K562 (cell line): Measurements from ENCODE around the gene LRGUK. TPM values are rescaled to one million over a fixed set of nuclear protein-coding genes. Genes with fewer than 3 reads are reported as not detected.

Experiments
- ATAC-seq: fragments of 200-7000 bp; cut with Tn5 transposase; 3 replicates; pipeline ENCODE4 v1.9.1; 2020; ENCODE audit warnings: moderate library complexity
- BruUV-seq: library from RNA; stranded (reverse); fragments of 400-500 nt; replicated peaks from 2 replicates; lab custom pipeline; 2021; lab: Mats Ljungman, UMichigan
- CTCF ChIA-PET: fragments of 300-600 bp; formaldehyde crosslinking; extraction: SDS; loops from one replicate; lab custom pipeline; 2021; ENCODE audit warnings: low intra/inter-chr PET ratio; lab: Yijun Ruan, JAX
- POLR2A ChIA-PET: fragments of 300-600, 350-650 bp; sonication (Branson Sonifier 250); formaldehyde crosslinking; extraction: SDS; loops from one replicate; lab custom pipeline; 2021; ENCODE audit warnings: antibody characterized with exemption, inconsistent platforms; lab: Yijun Ruan, JAX
- DNase-seq, 4 experiments: peaks; one replicate each; pipeline versions ENCODE4 v3.0.0 to v3.0.0-alpha.2; 2011 to 2018; ENCODE audit warnings: low spot score in 3 of 4, mixed read lengths in 3 of 4; ENCODE audit errors: extremely low read depth in 1 of 4
- FAIRE-seq: peaks from 2 replicates; lab custom pipeline; 2011; peaks lifted over from hg19 to GRCh38; lab: Jason Lieb, UNC
- H2AFZ ChIP-seq: 2 replicates; pipeline ENCODE4 v1.6.0; 2011; ENCODE audit warnings: low read depth, low read length, control low read depth, inconsistent platforms
- H3K27ac ChIP-seq: fragments of 200-600 bp; 3 replicates; pipeline ENCODE4 v1.8.0; 2011; ENCODE audit warnings: low read depth, mild to moderate bottlenecking, control low read depth, inconsistent platforms, low read length, moderate library complexity, mixed read lengths; ENCODE audit errors: extremely low read depth
- H3K27me3 ChIP-seq, 2 experiments: fragments of 300-600 bp in 1 of 2; 2 replicates in 1 of 2; 3 replicates in 1 of 2; pipeline versions ENCODE4 v1.6.0 to v1.8.0; 2011; ENCODE audit warnings: inconsistent platforms in 2 of 2, low read length in 2 of 2, mild to moderate bottlenecking in 1 of 2, mixed read lengths in 1 of 2, moderate library complexity in 1 of 2; ENCODE audit not compliant: control insufficient read depth in 2 of 2, insufficient read depth in 2 of 2
- H3K36me3 ChIP-seq: fragments of 300-600 bp; 3 replicates; pipeline ENCODE4 v1.8.0; 2011; ENCODE audit warnings: mild to moderate bottlenecking, low read length, inconsistent platforms; ENCODE audit not compliant: control insufficient read depth, insufficient read depth
- H3K4me1 ChIP-seq, 2 experiments: fragments of 200-600 bp in 1 of 2; replicated peaks in 1 of 2; 2 replicates in 1 of 2; 3 replicates in 1 of 2; pipeline versions ENCODE4 v1.5.1 to v1.8.0; 2011; ENCODE audit warnings: inconsistent platforms in 2 of 2, low read length in 2 of 2, mild to moderate bottlenecking in 1 of 2, mixed read lengths in 1 of 2, moderate library complexity in 1 of 2; ENCODE audit not compliant: control insufficient read depth in 2 of 2, insufficient read depth in 2 of 2
- H3K4me2 ChIP-seq: 2 replicates; pipeline ENCODE4 v1.6.1; 2011; ENCODE audit warnings: low read length, control low read depth, inconsistent platforms, mixed read lengths; ENCODE audit not compliant: insufficient read depth
- H3K4me3 ChIP-seq: fragments of 200-600 bp; sonication (generic), shearing (Covaris generic); 2 replicates; pipeline ENCODE4 v1.5.1; 2016; ENCODE audit warnings: control low read depth, inconsistent platforms
- H3K79me2 ChIP-seq: fragments of 200-600 bp; 3 replicates; pipeline ENCODE4 v1.8.0; 2011; ENCODE audit warnings: low read length, inconsistent platforms; ENCODE audit not compliant: control insufficient read depth, insufficient read depth
- H3K9ac ChIP-seq, 2 experiments: 2 replicates each; pipeline versions ENCODE4 v1.6.0 to v1.6.1; 2011; ENCODE audit warnings: low read depth in 2 of 2, low read length in 2 of 2, control low read depth in 1 of 2, inconsistent platforms in 1 of 2, mild to moderate bottlenecking in 1 of 2, mixed read lengths in 1 of 2; ENCODE audit not compliant: insufficient read depth in 1 of 2
- H3K9me1 ChIP-seq: one replicate; pipeline ENCODE4 v1.6.0; 2011; ENCODE audit warnings: inconsistent platforms, mild to moderate bottlenecking, low read length, moderate library complexity; ENCODE audit not compliant: control insufficient read depth, insufficient read depth
- H3K9me3 ChIP-seq: replicated peaks from 2 replicates; pipeline ENCODE4 v1.5.1; 2011; ENCODE audit warnings: low read depth, low read length, inconsistent platforms; ENCODE audit not compliant: control insufficient read depth, insufficient read depth
- H4K20me1 ChIP-seq: replicated peaks from 2 replicates; pipeline ENCODE4 v1.6.1; 2011; ENCODE audit warnings: low read length, inconsistent platforms, mixed read lengths; ENCODE audit not compliant: control insufficient read depth, insufficient read depth
- ARNT ChIP-seq, 2 experiments: fragments of 450-650 bp; IDR thresholded peaks; 2 replicates each; pipeline ENCODE4 v1.6.1; 2016; ENCODE audit warnings: mild to moderate bottlenecking in 1 of 2
- CSDE1 ChIP-seq, 2 experiments: fragments of 450-650 bp; IDR thresholded peaks; 2 replicates each; pipeline ENCODE4 v1.6.1; 2016; ENCODE audit warnings: mild to moderate bottlenecking in 1 of 2
- CXXC5 ChIP-seq: fragments of 250-450 bp; sonication (Bioruptor Pico); IDR thresholded peaks from 2 replicates; pipeline ENCODE4 v1.8.0; 2022; ENCODE audit warnings: inconsistent platforms, mild to moderate bottlenecking, moderate library complexity
- NR1H2 ChIP-seq: sonication (generic); formaldehyde crosslinking; IDR thresholded peaks from 2 replicates; pipeline ENCODE4 v1.4.0; 2020; ENCODE audit warnings: mild to moderate bottlenecking, missing genetic modification reagents
- RBM34 ChIP-seq: fragments of 200-400 bp; formaldehyde crosslinking; IDR thresholded peaks from 2 replicates; pipeline ENCODE4 v1.6.1; 2018; ENCODE audit warnings: low read length, borderline replicate concordance; ENCODE audit not compliant: insufficient read depth
- ZBTB9 ChIP-seq: fragments of 450-650 bp; formaldehyde crosslinking; IDR thresholded peaks from 2 replicates; pipeline ENCODE4 v1.4.0; 2020; ENCODE audit warnings: mild to moderate bottlenecking, moderate library complexity
- ZNF143 ChIP-seq: sonication (generic); formaldehyde crosslinking; IDR thresholded peaks from 2 replicates; pipeline ENCODE4 v1.9.0; 2022; ENCODE audit warnings: mild to moderate bottlenecking, missing genetic modification reagents
- ZNF76 ChIP-seq: fragments of 250-450 bp; sonication (Bioruptor Pico); IDR thresholded peaks from 2 replicates; pipeline ENCODE4 v1.4.0; 2020; ENCODE audit warnings: mild to moderate bottlenecking, moderate library complexity, borderline replicate concordance
- WGBS: fragments of 100-300 bp; shearing (Covaris generic); methylation state at CpG from one replicate; pipeline ENCODE4 v1.1.6; 2016; ENCODE audit warnings: low coverage, mixed read lengths; ENCODE audit not compliant: insufficient coverage; ENCODE audit errors: missing lambda C conversion rate; 5-methylcytosine and 5-hydroxymethylcytosine counted together
- in situ Hi-C: fragments of 300-500 bp; cut with MboI; formaldehyde crosslinking; loops from 4 replicates; pipeline ENCODE4 v1.15.0; 2018; ENCODE audit warnings: inconsistent platforms, mixed read lengths
- intact Hi-C: fragments of 100-400 bp; cut with micrococcal nuclease; formaldehyde crosslinking; loops from 2 replicates; pipeline ENCODE4 v1.14.2; 2022
- polyA plus RNA-seq, 8 experiments: library from polyadenylated mRNA; depleted of rRNA in 4 of 8; stranded (reverse) in 5 of 8; unstranded in 3 of 8; fragments of >200 nt; fragmentation: Nextera tagmentation in 2 of 8; fragmentation: Illumina TruSeq in 1 of 8; extraction: Ambion mirVana in 2 of 8; extraction: Trizol in 1 of 8; gene quantifications; 2 replicates each; pipeline versions ENCODE4 v1.2.1 to v1.2.3, GENCODE V29; 2011 to 2014; ENCODE audit warnings: inconsistent platforms in 1 of 8, missing spikeins in 1 of 8
- total RNA-seq, 7 experiments: library from RNA; depleted of rRNA in 6 of 7; stranded (reverse); fragments of >200 nt in 6 of 7; fragmentation: Illumina TruSeq in 2 of 7; extraction: Trizol in 2 of 7; gene quantifications; 2 replicates each; pipeline versions ENCODE4 v1.2.1 to v1.2.3, GENCODE V29; 2011 to 2021; ENCODE audit warnings: low replicate concordance in 1 of 7

LRGUK gene
- total and polyA plus RNA-seq, 9 of the 15 experiments (the other 6 are each of a cell fraction or from before 2014, with no cell fraction given): 0.04 to 0.33 (median 0.18) TPM

DNA sequence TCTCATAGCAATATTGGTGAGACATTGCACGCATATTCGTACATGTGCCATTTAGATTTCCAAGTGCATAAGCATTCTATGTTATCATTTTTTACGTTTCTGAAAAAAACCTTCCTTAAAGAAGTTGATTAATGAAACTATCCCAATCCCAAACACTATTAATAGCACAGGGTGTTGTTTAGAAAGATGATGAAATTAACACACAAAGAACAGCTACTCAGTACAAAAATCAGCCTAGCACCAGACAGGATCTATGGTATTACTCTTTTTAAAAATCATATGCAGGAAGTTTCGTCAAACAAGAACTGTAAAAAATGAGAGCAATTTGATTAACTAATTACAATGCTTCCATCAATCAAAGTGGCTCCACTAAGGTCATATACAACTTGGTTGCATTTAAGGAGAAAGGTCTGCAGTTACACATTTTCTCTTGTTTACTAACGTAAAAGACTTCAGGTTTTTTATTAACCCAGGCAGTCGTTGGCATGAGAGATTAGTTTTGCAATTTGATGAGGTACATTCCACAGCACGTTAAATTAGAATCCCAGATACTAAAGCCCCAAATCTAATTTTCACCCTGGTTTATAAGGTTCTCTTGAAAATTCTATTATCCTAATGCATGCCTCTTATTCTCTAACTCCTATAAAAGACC lies 151.5 kb downstream of the LRGUK start:
- DNase-seq (no peak), ATAC-seq (no peak), FAIRE-seq (no peak)
- H3K4me1 ChIP-seq: no peaks in the 10 kb centered on the region; a peak in 1 of 5 replicates
- no peak overlapping the region for H3K4me2 ChIP-seq
- in situ Hi-C loops (no loop called here), intact Hi-C loops (no loop called here)
- no peak overlapping the region for H3K9ac ChIP-seq
- H4K20me1 ChIP-seq: no peaks in the 10 kb centered on the region
- H2AFZ ChIP-seq: no peak overlapping the region
- H3K36me3 ChIP-seq: no peaks in the 10 kb centered on the region
- ChIA-PET POLR2A (no interaction called here), CTCF (no interaction called here)
- TF ChIP-seq RBM34: no peak
- TF ChIP-seq CXXC5 (CRISPR knock-in tag): no peak
- no peak for TF ChIP-seq ARNT (IDR thresholded peaks at IDR 0.05)
- no peak for TF ChIP-seq ZNF76
- TF ChIP-seq NR1H2 (CRISPR knock-in tag): no peak
- TF ChIP-seq ZBTB9 (CRISPR knock-in tag): no peak
- TF ChIP-seq ZNF143 (CRISPR knock-in tag): no peak
- TF ChIP-seq CSDE1 (IDR thresholded peaks at IDR 0.05): no peak
- no peaks in the 10 kb centered on the region for H3K9me1 ChIP-seq
- H3K9me3 ChIP-seq: no peaks in the 10 kb centered on the region
- peaks cover 6 to 8% of the 10 kb centered on the region in 2 experiments for H3K27me3 ChIP-seq
- no peak overlapping the region for H3K4me3 ChIP-seq
- under 1% methylated on average over 7 of the region's 7 CpGs for WGBS
- H3K79me2 ChIP-seq: no peaks in the 10 kb centered on the region
- H3K27ac ChIP-seq: no peak overlapping the region
- BruUV-seq: no TSS peak
